IMR-90 (cell line): ENCODE measurements around the gene COL25A1. TPM values are rescaled to one million over a fixed set of nuclear protein-coding genes. Genes with fewer than 3 reads are reported as not detected.

ENCODE experiments used
- ATAC-seq: fragments of 200-7000 bp; cut with Tn5 transposase; 2 replicates; pipeline ENCODE4 v1.9.1; 2020; ENCODE audit warnings: low read depth, mild to moderate bottlenecking, moderate library complexity
- BruUV-seq: library from RNA; stranded (reverse); fragments of 400-500 nt; replicated peaks from 2 replicates; lab custom pipeline; 2021; lab: Mats Ljungman, UMichigan
- CTCF ChIA-PET: fragments of 300-600 bp; formaldehyde crosslinking; extraction: SDS; loops from one replicate; lab custom pipeline; 2021; ENCODE audit warnings: antibody characterized with exemption; lab: Yijun Ruan, JAX
- POLR2A ChIA-PET: fragments of 300-600 bp; sonication (Branson Sonifier 250); formaldehyde crosslinking; loops from one replicate; lab custom pipeline; 2022; ENCODE audit warnings: antibody characterized with exemption; ENCODE audit not compliant: unreplicated experiment; lab: Charles Lee
- DNase-seq: peaks from one replicate; pipeline ENCODE4 v3.0.0; 2013
- H2AFZ ChIP-seq: replicated peaks from 2 replicates; pipeline ENCODE3; 2013; ENCODE audit warnings: low read length, mild to moderate bottlenecking; ENCODE audit not compliant: poor library complexity
- H2AK5ac ChIP-seq: 2 replicates; pipeline ENCODE4 v1.6.1; 2013; ENCODE audit warnings: low read depth, low read length, inconsistent platforms
- H2AK9ac ChIP-seq: replicated peaks from 2 replicates; pipeline ENCODE3; 2013; ENCODE audit warnings: mild to moderate bottlenecking, low read depth, low read length, moderate library complexity; ENCODE audit not compliant: poor library complexity
- H2BK120ac ChIP-seq: 2 replicates; pipeline ENCODE4 v1.6.1; 2013; ENCODE audit warnings: low read depth, low read length, inconsistent platforms
- H2BK15ac ChIP-seq: 3 replicates; pipeline ENCODE4 v1.6.1; 2013; ENCODE audit warnings: low read depth, low read length, inconsistent platforms
- H2BK20ac ChIP-seq: 2 replicates; pipeline ENCODE4 v1.6.1; 2013; ENCODE audit warnings: low read depth, mild to moderate bottlenecking, inconsistent platforms, low read length, moderate library complexity
- H2BK5ac ChIP-seq: 2 replicates; pipeline ENCODE4 v1.6.1; 2013; ENCODE audit warnings: mild to moderate bottlenecking, low read depth, low read length, inconsistent platforms; ENCODE audit not compliant: poor library complexity, severe bottlenecking
- H3K14ac ChIP-seq: replicated peaks from 2 replicates; pipeline ENCODE4 v1.6.1; 2013; ENCODE audit warnings: low read depth, low read length, inconsistent platforms
- H3K18ac ChIP-seq: 2 replicates; pipeline ENCODE4 v1.6.1; 2013; ENCODE audit warnings: low read depth, low read length, control low read depth
- H3K23ac ChIP-seq: 2 replicates; pipeline ENCODE4 v1.6.1; 2013; ENCODE audit warnings: low read depth, low read length, inconsistent platforms
- H3K27ac ChIP-seq: 2 replicates; pipeline ENCODE4 v1.5.1; 2013; ENCODE audit warnings: mild to moderate bottlenecking, control low read depth, low read length; ENCODE audit not compliant: insufficient read depth
- H3K27me3 ChIP-seq: 2 replicates; pipeline ENCODE4 v1.6.1; 2013; ENCODE audit warnings: low read length; ENCODE audit not compliant: control insufficient read depth, insufficient read depth
- H3K36me3 ChIP-seq: 2 replicates; pipeline ENCODE4 v1.6.1; 2013; ENCODE audit warnings: low read length, mixed read lengths; ENCODE audit not compliant: control insufficient read depth, insufficient read depth
- H3K4ac ChIP-seq: 2 replicates; pipeline ENCODE4 v1.6.1; 2013; ENCODE audit warnings: low read depth, low read length, inconsistent platforms
- H3K4me1 ChIP-seq: 2 replicates; pipeline ENCODE4 v1.6.1; 2013; ENCODE audit warnings: low read length, mixed read lengths; ENCODE audit not compliant: control insufficient read depth, insufficient read depth
- H3K4me2 ChIP-seq: 2 replicates; pipeline ENCODE4 v1.6.1; 2013; ENCODE audit warnings: low read depth, mild to moderate bottlenecking, control low read depth, low read length, moderate library complexity
- H3K4me3 ChIP-seq: 2 replicates; pipeline ENCODE4 v1.5.1; 2013; ENCODE audit warnings: low read depth, mild to moderate bottlenecking, control low read depth, low read length, moderate library complexity; ENCODE audit not compliant: insufficient read depth
- H3K56ac ChIP-seq: 2 replicates; pipeline ENCODE4 v1.6.1; 2013; ENCODE audit warnings: low read length, inconsistent platforms; ENCODE audit not compliant: insufficient read depth; ENCODE audit errors: extremely low read depth
- H3K79me1 ChIP-seq, 2 experiments: 2 replicates each; pipeline ENCODE4 v1.6.1; 2013; ENCODE audit warnings: low read length in 2 of 2, inconsistent platforms in 1 of 2, low read depth in 1 of 2
- H3K9ac ChIP-seq: 2 replicates; pipeline ENCODE4 v1.6.1; 2013; ENCODE audit warnings: low read depth, low read length, control low read depth
- H3K9me1 ChIP-seq: 2 replicates; pipeline ENCODE4 v1.6.1; 2013; ENCODE audit warnings: low read length, inconsistent platforms; ENCODE audit not compliant: insufficient read depth
- H3K9me3 ChIP-seq: 2 replicates; pipeline ENCODE4 v1.6.1; 2013; ENCODE audit warnings: low read length; ENCODE audit not compliant: control insufficient read depth, insufficient read depth
- H4K20me1 ChIP-seq: 2 replicates; pipeline ENCODE4 v1.6.1; 2013; ENCODE audit warnings: low read length, inconsistent platforms; ENCODE audit not compliant: insufficient read depth
- H4K5ac ChIP-seq: 2 replicates; pipeline ENCODE4 v1.6.1; 2013; ENCODE audit warnings: mild to moderate bottlenecking, low read depth, low read length, control low read depth
- H4K8ac ChIP-seq, 2 experiments: 2 replicates each; pipeline ENCODE4 v1.6.1; 2013; ENCODE audit warnings: low read depth in 2 of 2, low read length in 2 of 2, control low read depth in 1 of 2, inconsistent platforms in 1 of 2
- H4K91ac ChIP-seq: 2 replicates; pipeline ENCODE4 v1.6.1; 2013; ENCODE audit warnings: low read depth, low read length, inconsistent platforms; ENCODE audit not compliant: insufficient read depth
- BHLHE40 ChIP-seq: fragments of 150-350 bp; IDR thresholded peaks from 2 replicates; pipeline ENCODE4 v1.6.1; 2016; ENCODE audit warnings: mild to moderate bottlenecking, low read depth, low read length
- CEBPB ChIP-seq: IDR thresholded peaks from 2 replicates; pipeline ENCODE4 v1.6.1; 2012; ENCODE audit warnings: low read depth, low read length, improper control_type of control experiment
- CHD1 ChIP-seq: IDR thresholded peaks from 2 replicates; pipeline ENCODE4 v1.6.1; 2012; ENCODE audit warnings: low read depth, low read length, improper control_type of control experiment
- ELK1 ChIP-seq: fragments of 150-350 bp; IDR thresholded peaks from 2 replicates; pipeline ENCODE4 v1.6.1; 2016; ENCODE audit warnings: low read depth, mild to moderate bottlenecking, low read length, moderate library complexity, borderline replicate concordance
- FOS ChIP-seq: fragments of 150-350 bp; IDR thresholded peaks from 2 replicates; pipeline ENCODE4 v1.6.1; 2016; ENCODE audit warnings: low read depth, low read length
- MAFK ChIP-seq: IDR thresholded peaks from 2 replicates; pipeline ENCODE4 v1.6.1; 2012; ENCODE audit warnings: low read depth, low read length, improper control_type of control experiment
- MAZ ChIP-seq: IDR thresholded peaks from 2 replicates; pipeline ENCODE4 v1.6.1; 2012; ENCODE audit warnings: low read depth, mild to moderate bottlenecking, low read length, improper control_type of control experiment, moderate library complexity, borderline replicate concordance
- MXI1 ChIP-seq: IDR thresholded peaks from 2 replicates; pipeline ENCODE4 v1.6.1; 2012; ENCODE audit warnings: low read depth, mild to moderate bottlenecking, low read length, moderate library complexity, borderline replicate concordance
- NFE2L2 ChIP-seq: fragments of 150-350 bp; IDR thresholded peaks from 2 replicates; pipeline ENCODE4 v1.6.1; 2016; ENCODE audit warnings: low read depth, mild to moderate bottlenecking, low read length
- POLR2A ChIP-seq: IDR thresholded peaks from 2 replicates; pipeline ENCODE4 v1.6.1; 2012; ENCODE audit warnings: mild to moderate bottlenecking, low read depth, low read length
- RAD21 ChIP-seq: IDR thresholded peaks from 2 replicates; pipeline ENCODE4 v1.6.1; 2012; ENCODE audit warnings: low read length, improper control_type of control experiment
- RCOR1 ChIP-seq: IDR thresholded peaks from 2 replicates; pipeline ENCODE4 v1.6.1; 2012; ENCODE audit warnings: mild to moderate bottlenecking, low read length, improper control_type of control experiment; ENCODE audit not compliant: insufficient replicate concordance
- RFX5 ChIP-seq: IDR thresholded peaks from 2 replicates; pipeline ENCODE4 v1.8.0; 2012; ENCODE audit warnings: low read depth, mild to moderate bottlenecking, low read length, moderate library complexity
- SMC3 ChIP-seq: fragments of 150-350 bp; IDR thresholded peaks from 2 replicates; pipeline ENCODE4 v1.6.1; 2016; ENCODE audit warnings: low read depth, mild to moderate bottlenecking, antibody characterized with exemption, low read length, moderate library complexity
- USF2 ChIP-seq: fragments of 150-350 bp; IDR thresholded peaks from 2 replicates; pipeline ENCODE4 v1.6.1; 2017; ENCODE audit warnings: mild to moderate bottlenecking, antibody characterized with exemption, low read length, low read depth
- WGBS, 2 experiments: methylation state at CpG; one replicate each; pipeline versions ENCODE4 v1.1.5 to v1.1.7; 2013; ENCODE audit warnings: missing lambda C conversion rate in 2 of 2; ENCODE audit not compliant: insufficient read length in 1 of 2; ENCODE audit errors: extremely low coverage in 2 of 2; 5-methylcytosine and 5-hydroxymethylcytosine counted together
- dilution Hi-C: fragments of 300-500 bp; cut with HindIII; formaldehyde crosslinking; loops from one replicate; pipeline ENCODE4 v1.14.3; 2018; ENCODE audit warnings: low sequenced_read_pairs; ENCODE audit not compliant: unreplicated experiment
- in situ Hi-C: fragments of 300-500 bp; cut with MboI; formaldehyde crosslinking; loops from 3 replicates; pipeline ENCODE4 v1.14.3; 2019; ENCODE audit warnings: low sequenced_read_pairs, inconsistent platforms, mixed read lengths
- intact Hi-C: fragments of 100-400 bp; cut with micrococcal nuclease; formaldehyde crosslinking; loops from 2 replicates; pipeline ENCODE4 v1.10.0; 2022
- polyA plus RNA-seq, 3 experiments: library from polyadenylated mRNA; depleted of rRNA; stranded (reverse); fragments of >200 nt; gene quantifications; 2 replicates each; pipeline ENCODE4 v1.2.3, GENCODE V29; 2012; ENCODE audit warnings: low replicate concordance in 1 of 3
- total RNA-seq: library from RNA; depleted of rRNA; stranded (reverse); fragments of >200 nt; gene quantifications from 2 replicates; pipeline ENCODE4 v1.2.3, GENCODE V29; 2012
- TF ChIP-seq, protein P1 (sequence below): conservative IDR thresholded peaks from 2 replicates; pipeline ENCODE4 v1.5.1; 2012; ENCODE audit warnings: mild to moderate bottlenecking, low read depth, low read length, improper control_type of control experiment

The COL25A1 gene
- total and polyA plus RNA-seq, 2 of the 4 experiments (the other 2 are of a cell fraction), result under 0.01 to 0.05 TPM

DNA sequence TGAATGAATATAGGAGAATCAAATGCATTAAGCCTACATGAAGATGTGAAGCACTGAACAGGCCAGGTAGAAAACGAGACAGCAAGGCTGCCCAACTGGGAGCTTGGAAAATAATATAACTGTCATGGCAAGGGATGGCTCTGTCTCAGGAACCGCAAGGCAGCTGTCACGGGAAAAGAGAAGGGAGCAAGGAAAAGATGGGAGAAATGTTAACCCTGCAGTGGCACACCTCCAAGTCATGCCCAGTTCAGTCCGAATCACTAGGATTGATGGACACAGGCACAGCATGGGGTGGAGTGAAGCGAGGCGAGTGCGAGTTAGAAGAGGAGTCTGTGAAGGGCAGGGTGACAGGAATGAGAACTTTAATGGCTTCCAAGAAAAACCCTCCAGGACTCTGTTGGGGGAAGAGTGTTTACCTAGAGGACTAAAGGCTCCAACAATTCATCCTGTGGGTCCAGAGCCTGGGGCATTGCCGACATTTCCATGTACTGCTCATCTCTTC is 395.5 kb downstream of the COL25A1 start:
- H3K79me1 ChIP-seq, result no peaks in the 10 kb centered on the region

More for the DNA sequence above, 395.5 kb downstream of the COL25A1 start:
- Histone ChIP-seq H3K4me2 (no peak overlapping the region), H2BK15ac (no peak overlapping the region), H3K27ac (no peak overlapping the region), H3K9me3 (no peaks in the 10 kb centered on the region), H2AK9ac (no peak overlapping the region), H3K36me3 (no peaks in the 10 kb centered on the region), H2AFZ (no peak overlapping the region), H3K56ac (no peak overlapping the region), H3K4me1 (no peaks in the 10 kb centered on the region), H2AK5ac (no peak overlapping the region), H2BK20ac (no peak overlapping the region), H3K4me3 (no peak overlapping the region), H3K18ac (no peak overlapping the region), H3K23ac (no peak overlapping the region), H4K20me1 (no peaks in the 10 kb centered on the region), H3K4ac (no peak overlapping the region), H4K91ac (no peak overlapping the region), H2BK120ac (no peak overlapping the region), H2BK5ac (no peak overlapping the region), H4K5ac (no peak overlapping the region), H3K27me3 (no peaks in the 10 kb centered on the region), H3K9ac (no peak overlapping the region), H3K14ac (no peak overlapping the region), H4K8ac (no peak overlapping the region), H3K9me1 (no peaks in the 10 kb centered on the region)
- WGBS, 2 experiments, result 82% methylated on average over 2 of the region's 8 CpGs; no CpG with 5 or more reads in 1 of the 2 experiments
- BruUV-seq, result no TSS peak
- dilution Hi-C loops, result no loop called here
- intact Hi-C loops, result no loop called here
- TF ChIP-seq, protein P1, sequence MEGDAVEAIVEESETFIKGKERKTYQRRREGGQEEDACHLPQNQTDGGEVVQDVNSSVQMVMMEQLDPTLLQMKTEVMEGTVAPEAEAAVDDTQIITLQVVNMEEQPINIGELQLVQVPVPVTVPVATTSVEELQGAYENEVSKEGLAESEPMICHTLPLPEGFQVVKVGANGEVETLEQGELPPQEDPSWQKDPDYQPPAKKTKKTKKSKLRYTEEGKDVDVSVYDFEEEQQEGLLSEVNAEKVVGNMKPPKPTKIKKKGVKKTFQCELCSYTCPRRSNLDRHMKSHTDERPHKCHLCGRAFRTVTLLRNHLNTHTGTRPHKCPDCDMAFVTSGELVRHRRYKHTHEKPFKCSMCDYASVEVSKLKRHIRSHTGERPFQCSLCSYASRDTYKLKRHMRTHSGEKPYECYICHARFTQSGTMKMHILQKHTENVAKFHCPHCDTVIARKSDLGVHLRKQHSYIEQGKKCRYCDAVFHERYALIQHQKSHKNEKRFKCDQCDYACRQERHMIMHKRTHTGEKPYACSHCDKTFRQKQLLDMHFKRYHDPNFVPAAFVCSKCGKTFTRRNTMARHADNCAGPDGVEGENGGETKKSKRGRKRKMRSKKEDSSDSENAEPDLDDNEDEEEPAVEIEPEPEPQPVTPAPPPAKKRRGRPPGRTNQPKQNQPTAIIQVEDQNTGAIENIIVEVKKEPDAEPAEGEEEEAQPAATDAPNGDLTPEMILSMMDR, result no peak
- TF ChIP-seq CEBPB, result no peak
- TF ChIP-seq CHD1, result no peak
- TF ChIP-seq MXI1, result no peak
- no peak for TF ChIP-seq USF2
- no peak for TF ChIP-seq SMC3
- TF ChIP-seq BHLHE40, result no peak
- no peak for TF ChIP-seq POLR2A
- TF ChIP-seq RAD21, result no peak
- TF ChIP-seq FOS, result no peak
- no peak for TF ChIP-seq ELK1
- TF ChIP-seq NFE2L2, result no peak
- TF ChIP-seq RFX5, result no peak
- TF ChIP-seq MAFK, result no peak
- TF ChIP-seq MAZ, result no peak
- no peak for TF ChIP-seq RCOR1
- CTCF ChIA-PET, result no interaction called here
- DNase-seq (no peak), ATAC-seq (no peak)
- in situ Hi-C loops, result no loop called here
- POLR2A ChIA-PET, result no interaction called here
